HG03460 (cell line): Measurements from ENCODE around the gene SKI.

ENCODE experiments used
- ATAC-seq: cut with Tn5 transposase; IDR thresholded peaks from one replicate; pipeline ENCODE4 v1.9.1; 2021; ENCODE audit not compliant: unreplicated experiment

Gene SKI

GRCh38 chr1:2229037-2229864, 1.1 kb downstream of the SKI start:
- no peak for ATAC-seq

DNA sequence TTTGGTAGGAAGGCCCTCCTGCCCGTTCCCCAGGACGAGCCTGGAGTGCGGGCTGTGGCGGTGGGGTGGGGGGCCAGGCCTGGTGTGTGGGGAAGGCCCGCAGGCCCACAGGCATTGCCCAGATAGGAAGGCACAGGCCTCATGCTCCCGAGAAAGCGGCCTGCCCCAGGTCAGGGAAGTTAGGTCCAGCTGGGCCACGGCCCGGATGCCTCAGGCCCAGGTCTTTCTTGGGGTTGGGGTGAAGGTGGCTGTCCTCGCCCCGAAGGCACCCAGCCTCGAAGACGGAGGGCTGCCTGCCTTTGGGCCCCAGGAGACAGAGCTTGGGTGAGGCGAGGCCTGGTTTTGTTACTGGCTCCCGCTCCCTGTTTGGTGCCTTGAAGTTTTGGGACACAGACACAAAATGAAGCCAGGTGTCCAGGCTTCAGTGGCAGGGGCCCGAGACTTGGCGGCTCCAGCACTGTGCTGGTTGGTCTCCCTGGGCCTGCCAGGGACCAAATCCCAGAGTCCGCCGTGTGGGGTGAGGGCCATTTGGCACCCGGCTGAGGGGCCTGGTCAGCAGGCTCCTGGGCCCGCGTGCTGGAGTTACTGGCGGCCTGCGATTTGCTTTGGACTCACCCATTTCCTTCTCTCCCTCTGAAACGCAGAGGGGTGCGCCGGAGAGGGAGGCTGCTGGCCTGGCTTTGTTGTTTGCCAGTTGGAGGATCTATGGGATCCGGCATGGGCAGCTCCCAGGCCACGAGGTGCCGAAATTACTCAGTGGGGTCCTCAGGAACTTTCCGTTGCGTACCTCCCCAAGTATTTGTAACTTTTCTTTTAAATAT, 2.0 kb downstream of the SKI start:
- no peak for ATAC-seq

DNA sequence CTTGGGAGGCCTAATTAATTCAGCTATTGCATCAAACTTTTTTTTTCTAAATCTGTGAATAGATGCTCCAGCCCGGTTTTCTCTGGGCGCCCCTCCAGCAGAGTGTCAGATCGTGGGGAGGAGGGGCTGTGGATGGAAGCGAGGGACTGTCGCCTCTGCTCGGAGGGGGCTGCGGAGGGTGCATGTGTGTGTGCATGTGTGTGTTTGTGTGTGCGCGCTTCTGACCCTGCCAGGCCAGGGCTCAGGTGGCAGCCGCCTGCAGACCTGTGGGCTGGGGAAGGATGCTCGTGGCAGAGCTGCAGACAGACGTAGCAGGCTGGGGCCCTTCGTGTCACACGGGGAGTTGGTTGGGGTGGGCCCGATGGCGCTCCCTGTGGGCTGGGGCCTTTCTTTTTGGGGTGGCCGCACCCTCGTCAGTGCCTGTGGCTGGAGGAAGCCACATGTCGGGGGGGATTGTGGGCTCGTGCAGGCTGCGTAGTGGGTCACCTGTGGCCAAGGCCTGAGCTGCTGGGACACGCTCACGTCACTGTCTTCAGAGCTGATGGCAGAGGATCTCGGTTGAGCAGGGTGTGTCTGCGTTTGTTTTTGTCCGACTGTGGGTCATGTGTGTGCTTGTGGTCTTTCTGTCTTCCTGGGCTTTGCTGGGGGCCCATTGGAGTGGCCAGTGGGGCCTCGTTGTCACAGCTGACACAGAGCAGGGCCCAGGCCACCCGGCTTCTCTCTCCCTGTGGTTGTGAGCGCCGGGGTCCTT, 2.8 kb downstream of the SKI start:
- ATAC-seq = no peak

GRCh38 chr1:2231532-2232254, 3.6 kb downstream of the SKI start:
- ATAC-seq = no peak

GRCh38 chr1:2232255-2232915, 4.3 kb downstream of the SKI start:
- ATAC-seq = no peak

DNA sequence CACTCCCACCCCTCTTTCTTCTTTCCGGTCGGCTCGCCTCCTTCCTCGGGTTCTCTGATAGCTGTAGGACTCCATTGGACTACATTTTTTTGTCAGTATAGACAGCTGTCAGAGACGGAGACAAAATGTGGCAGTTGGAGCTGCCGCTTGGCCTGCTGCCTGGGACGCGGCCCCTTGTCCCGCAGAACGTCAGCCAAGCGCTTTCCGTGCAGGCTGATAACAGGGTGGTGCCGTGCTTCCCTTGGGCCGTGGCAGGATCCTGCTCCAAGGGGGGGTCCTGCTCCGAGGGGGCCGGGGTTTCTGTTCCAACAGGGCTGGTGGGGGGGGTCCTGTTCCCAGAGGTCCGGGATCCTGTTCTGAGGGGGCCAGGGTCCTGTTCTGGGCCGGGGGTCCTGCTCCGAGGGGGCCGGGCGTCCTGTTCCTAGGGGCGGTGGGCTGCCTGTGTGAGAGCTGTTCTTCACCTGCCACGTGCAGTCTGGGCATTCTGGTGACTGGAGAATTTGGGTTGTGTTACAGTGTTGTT, 4.9 kb downstream of the SKI start:
- ATAC-seq = no peak

DNA sequence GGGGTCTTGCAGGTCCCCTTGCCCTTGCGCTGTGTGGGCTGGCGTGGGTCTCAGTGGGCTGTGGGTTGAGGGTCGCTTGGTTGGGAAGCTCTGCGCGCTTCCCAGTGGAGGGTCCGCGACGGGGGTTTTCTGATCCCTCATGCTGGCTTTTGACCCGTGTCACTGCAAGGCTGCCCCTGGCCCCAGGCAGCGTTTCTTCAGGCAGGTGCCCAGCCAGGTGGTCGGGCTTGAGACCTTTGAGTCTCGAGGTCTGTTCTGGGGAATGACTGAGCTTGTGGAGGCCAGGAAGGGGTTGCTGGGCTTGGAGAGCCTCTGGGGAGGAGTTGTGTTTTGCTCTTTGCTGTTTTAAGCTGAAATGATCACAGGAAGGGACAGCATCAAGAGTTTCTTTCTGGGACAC, 5.3 kb downstream of the SKI start:
- no peak for ATAC-seq

DNA sequence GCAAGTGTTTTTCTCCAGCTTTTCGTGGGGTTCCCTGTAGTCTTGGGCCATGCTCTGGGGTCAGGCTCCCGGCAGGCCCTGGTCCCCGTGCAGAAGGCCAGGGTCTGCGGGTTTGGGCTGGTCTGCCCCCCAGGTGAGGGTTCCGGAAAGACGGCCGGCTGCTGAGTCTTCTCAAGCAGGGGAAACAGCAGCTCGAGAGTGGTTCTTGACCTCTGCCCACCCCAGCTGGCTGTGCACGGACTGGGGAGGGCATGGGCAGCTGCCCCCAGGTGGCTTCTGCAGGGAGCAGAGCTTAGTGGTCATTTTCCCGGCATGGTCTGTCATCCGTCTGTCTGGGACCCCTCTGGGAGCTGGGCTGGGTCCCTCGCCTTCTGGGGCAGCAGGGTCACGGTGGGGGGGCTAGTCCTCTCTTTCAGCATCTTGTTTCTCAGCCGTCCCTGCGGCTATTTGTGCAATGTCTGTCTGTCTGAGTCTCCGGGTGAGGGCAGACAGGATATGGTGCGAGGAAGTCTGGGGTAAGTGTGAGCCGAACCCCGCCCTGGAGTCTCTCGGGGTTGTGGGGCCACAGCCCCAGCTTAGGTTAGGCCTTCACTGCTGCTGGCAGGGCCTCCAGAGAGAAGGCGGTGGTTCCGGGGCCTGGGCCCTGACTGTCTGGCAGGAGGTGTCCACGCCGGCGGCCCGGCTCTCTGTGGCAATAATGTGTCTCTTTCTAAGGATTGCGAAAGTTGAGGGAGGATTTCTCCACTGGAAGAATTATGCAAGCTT, 6.1 kb downstream of the SKI start:
- no peak for ATAC-seq

DNA sequence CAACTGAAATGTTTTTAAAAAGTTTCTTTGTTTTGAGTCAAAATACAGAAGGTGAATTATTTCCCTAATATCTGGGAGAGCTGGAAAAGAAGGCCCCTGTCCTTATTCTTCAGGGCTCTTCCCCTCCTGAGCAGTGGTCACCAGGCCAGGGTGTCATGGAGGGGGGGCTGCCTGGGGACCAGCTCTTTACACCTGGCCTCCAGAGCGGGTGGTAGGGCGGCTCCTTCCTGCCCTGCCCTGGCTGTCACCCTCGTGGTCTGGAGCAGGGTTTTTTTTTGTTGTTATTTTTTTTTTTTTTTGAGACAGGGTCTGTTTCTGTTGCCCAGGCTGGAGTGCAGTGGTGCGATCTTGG, 6.6 kb downstream of the SKI start:
- ATAC-seq = no peak

- no peak for ATAC-seq
Measured at GRCh38 chr1:2235300-2235998, 7.3 kb downstream of the SKI start.

GRCh38 chr1:2236695-2237677, 8.9 kb downstream of the SKI start:
- ATAC-seq = no peak

GRCh38 chr1:2237773-2238172, 9.7 kb downstream of the SKI start:
- no peak for ATAC-seq

GRCh38 chr1:2238361-2239012, 10.4 kb downstream of the SKI start:
- ATAC-seq = no peak

GRCh38 chr1:2239013-2239370, 10.9 kb downstream of the SKI start:
- ATAC-seq = no peak

DNA sequence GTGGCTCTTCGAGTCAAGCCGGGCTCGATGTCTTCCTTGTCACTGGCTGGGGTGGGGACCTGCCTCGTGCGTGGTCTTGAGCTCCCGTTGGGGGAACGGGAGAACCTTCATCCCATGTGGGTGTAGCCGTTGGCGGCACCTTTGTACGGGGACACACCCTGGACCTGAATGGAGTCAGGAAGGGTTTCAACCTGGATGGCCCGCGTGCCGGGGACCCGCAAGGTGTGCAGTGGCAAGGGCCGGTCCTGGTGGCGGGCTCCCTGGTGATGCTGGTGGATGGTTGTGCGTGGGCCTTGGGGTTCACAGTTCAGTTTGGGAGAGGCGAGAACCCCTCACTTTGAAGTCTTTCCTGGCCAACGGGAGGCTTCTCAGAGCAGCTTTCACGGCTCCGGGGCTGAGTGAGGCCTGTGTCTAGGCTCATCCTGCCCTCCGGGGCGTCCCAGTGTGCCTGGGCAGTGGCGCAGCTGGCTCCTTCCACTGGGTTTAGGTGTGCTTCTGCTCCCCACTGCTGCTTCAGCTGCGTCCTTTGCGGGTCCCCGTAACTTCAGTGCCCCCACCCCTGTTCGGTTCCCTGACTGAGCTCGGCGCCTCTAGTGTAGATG, 11.4 kb downstream of the SKI start:
- no peak for ATAC-seq

DNA sequence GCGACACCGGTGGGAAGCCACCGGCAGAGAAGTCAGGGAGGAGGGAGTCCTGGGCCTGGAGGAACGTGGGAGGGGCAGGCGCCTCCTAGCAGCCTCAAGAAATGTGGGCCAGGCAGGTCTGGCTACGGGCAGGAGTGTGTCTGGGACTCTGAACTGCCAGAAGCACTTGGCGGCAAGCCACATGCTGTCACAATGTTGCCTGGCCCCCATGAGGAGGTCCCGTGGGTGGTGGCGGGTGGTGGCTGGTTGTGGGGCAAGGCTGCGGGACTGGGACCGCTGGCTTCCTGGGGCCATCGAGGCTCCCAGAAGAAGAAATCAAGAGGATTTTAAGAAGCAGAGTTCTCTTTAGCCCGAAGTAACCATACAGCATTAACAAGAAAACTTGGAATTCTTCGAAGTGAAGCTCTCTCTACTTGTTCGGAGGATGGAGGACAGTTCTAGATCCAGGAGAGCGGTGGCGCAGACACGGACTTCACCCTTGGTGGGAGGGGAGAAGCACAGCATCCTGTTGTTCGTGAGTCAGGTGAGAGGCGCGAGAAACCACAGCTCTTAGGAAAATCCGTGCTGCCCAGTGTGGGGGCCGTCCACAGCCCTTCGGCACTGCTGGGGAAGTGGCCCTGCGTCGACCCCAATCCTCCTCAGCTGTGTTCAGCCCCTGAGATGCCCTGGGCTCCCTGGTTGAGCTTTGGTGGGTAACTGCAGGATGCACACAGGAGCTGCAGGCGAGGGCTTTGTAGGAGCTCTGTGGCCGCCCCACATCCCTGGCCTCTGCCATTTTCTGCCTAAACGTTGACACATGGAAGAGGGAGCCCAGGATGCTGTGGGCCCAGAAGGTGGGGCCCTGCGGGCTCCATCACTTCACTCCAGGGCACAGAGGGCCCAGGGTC, 12.4 kb downstream of the SKI start:
- ATAC-seq = no peak
